BLaER1 (cell line): ENCODE measurements around the gene ZNF136.

Experiments used
- H3K27ac ChIP-seq: shearing (Covaris generic); formaldehyde crosslinking; 2 replicates; pipeline ENCODE4 v1.8.1; 2022
- H3K27me3 ChIP-seq: shearing (Covaris generic); formaldehyde crosslinking; 2 replicates; pipeline ENCODE4 v1.8.1; 2022
- H3K36me3 ChIP-seq: shearing (Covaris generic); formaldehyde crosslinking; 2 replicates; pipeline ENCODE4 v1.8.1; 2022
- H3K4me1 ChIP-seq: shearing (Covaris generic); formaldehyde crosslinking; 2 replicates; pipeline ENCODE4 v1.8.1; 2022
- H3K4me2 ChIP-seq: shearing (Covaris generic); formaldehyde crosslinking; 2 replicates; pipeline ENCODE4 v1.8.1; 2022
- H3K4me3 ChIP-seq: shearing (Covaris generic); formaldehyde crosslinking; 2 replicates; pipeline ENCODE4 v1.8.1; 2022
- H3K9ac ChIP-seq: shearing (Covaris generic); formaldehyde crosslinking; 2 replicates; pipeline ENCODE4 v1.8.1; 2022
- H3K9me3 ChIP-seq: shearing (Covaris generic); formaldehyde crosslinking; 2 replicates; pipeline ENCODE4 v1.8.1; 2022
- H4K20me1 ChIP-seq: shearing (Covaris generic); formaldehyde crosslinking; 2 replicates; pipeline ENCODE4 v1.8.1; 2022
- Cebpa-rat ChIP-seq: shearing (Covaris generic); IDR thresholded peaks from 2 replicates; pipeline ENCODE4 v1.8.1; 2022

Gene ZNF136

DNA sequence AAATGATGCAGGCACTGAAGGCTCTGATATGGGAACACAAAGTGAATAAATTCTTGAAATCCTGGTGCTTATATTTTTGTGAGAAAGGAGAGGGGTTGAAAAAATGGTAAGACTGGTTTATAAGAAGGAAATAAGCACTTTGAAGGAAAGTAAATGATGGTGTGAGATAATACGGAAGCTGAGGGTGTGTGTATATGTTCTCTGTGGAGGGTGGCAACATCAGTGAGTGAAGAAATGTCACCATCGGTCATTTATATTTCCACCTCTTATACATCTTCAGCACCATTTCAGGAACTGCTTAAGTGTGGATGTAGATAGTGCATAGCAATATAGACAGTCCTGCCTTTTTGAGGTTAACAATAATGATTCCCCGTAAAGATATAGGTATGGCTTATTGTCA, 17.5 kb downstream of the ZNF136 start:
- Histone ChIP-seq H3K27me3 (no peaks in the 10 kb centered on the region), H3K36me3 (peaks cover 100% of the 10 kb centered on the region), H3K9me3 (peaks cover 100% of the 10 kb centered on the region), H3K4me1 (no peaks in the 10 kb centered on the region), H4K20me1 (no peaks in the 10 kb centered on the region; the same call in 1 of the 2 replicates), H3K9ac (no peak overlapping the region), H3K4me3 (peak overlapping the region; percentile 45; the same call in 1 of the 2 replicates), H3K27ac (no peak overlapping the region), H3K4me2 (no peak overlapping the region)
- TF ChIP-seq Cebpa-rat = no peak

- H3K4me2 ChIP-seq = no peak overlapping the region
- peaks cover 100% of the 10 kb centered on the region for H3K36me3 ChIP-seq
- H3K9me3 ChIP-seq = peaks cover 100% of the 10 kb centered on the region
Observed at GRCh38 chr19:12187625-12188024, 24.7 kb downstream of the ZNF136 start.

DNA sequence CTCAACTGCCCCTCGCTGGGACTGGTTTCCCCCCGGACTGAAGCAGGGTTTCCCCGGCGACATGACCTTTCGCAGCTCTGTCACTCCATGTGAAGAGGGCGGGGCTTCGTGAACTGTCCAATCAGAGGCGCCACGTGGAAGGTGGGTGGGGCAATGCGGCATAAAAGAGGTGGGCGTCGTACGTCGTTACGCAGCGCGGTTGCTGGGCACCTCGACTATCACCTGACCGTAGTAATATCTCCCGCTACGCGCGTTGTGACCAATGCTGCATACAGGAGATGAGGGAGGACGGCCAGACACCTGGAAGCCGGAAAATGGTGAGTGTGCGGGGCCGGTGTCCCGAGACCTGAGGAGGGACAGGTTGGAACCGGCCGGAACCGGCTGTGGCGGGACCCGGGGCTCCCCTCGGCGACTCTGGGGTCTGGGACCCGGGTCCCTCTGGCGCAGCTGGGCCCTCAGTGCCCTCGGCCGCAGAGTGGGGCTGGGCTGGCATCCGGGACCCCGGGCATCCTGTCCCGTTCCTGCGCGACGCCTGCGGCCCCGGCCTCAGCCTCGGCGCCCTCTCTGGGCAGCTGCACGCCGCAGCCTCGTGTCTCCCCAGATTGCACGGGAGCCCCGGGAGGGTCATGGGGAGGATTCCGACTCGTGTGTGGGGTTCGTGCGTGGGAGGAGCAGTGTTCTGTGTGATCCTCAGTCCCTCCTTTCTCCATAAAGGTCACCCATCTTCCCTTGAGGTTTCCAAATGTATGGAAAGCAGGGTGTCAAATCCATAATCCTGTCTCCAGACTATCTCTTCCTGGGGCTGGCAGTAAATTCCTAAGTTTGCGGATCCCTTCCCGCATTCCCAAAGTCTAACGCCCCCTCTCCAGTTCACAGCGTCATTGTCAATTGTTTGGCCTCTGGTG, 32.2 kb downstream of the ZNF136 start:
- peak overlapping the region; percentile 28; the same call in 1 of the 2 replicates for H3K4me3 ChIP-seq
- H3K27me3 ChIP-seq = no peaks in the 10 kb centered on the region
- H3K9me3 ChIP-seq = peaks cover 100% of the 10 kb centered on the region
- H3K36me3 ChIP-seq = peaks cover 90% of the 10 kb centered on the region
- no peaks in the 10 kb centered on the region for H3K4me1 ChIP-seq
- H3K27ac ChIP-seq = no peak overlapping the region
- no peak overlapping the region for H3K9ac ChIP-seq
- no peak overlapping the region for H3K4me2 ChIP-seq
- no peak for TF ChIP-seq Cebpa-rat
- H4K20me1 ChIP-seq = no peaks in the 10 kb centered on the region

More at GRCh38 chr19:12187625-12188024, 24.7 kb downstream of the ZNF136 start:
- Histone ChIP-seq H4K20me1 (no peaks in the 10 kb centered on the region), H3K4me3 (peak overlapping the region; percentile 31; the same call in 1 of the 2 replicates), H3K9ac (no peak overlapping the region), H3K27me3 (no peaks in the 10 kb centered on the region), H3K4me1 (no peaks in the 10 kb centered on the region), H3K27ac (no peak overlapping the region)
- no peak for TF ChIP-seq Cebpa-rat

DNA sequence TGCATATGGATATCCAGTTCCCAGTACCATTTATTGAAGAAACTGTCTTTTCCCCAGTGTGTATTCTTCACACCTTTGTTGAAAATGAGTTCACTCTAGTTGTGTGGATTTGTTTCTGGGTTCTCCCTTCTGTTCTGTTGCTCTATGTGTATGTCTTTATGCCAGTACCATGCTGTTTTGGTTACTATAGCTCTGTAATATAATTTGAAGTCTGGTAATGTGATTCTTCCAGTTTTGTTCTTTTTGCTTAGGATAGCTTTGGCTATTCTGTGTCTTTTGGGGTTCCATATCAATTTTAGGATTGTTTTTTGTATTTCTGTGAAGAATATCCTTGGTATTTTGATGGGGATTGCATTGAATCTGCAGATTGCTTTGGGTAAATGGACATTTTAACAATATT, 35.2 kb downstream of the ZNF136 start:
- Histone ChIP-seq H3K4me2 (no peak overlapping the region), H4K20me1 (no peaks in the 10 kb centered on the region), H3K4me3 (no peak overlapping the region; the same call in 1 of the 2 replicates), H3K9me3 (peaks cover 100% of the 10 kb centered on the region), H3K27ac (no peak overlapping the region), H3K4me1 (no peaks in the 10 kb centered on the region), H3K9ac (no peak overlapping the region), H3K36me3 (peaks cover 80% of the 10 kb centered on the region), H3K27me3 (no peaks in the 10 kb centered on the region)
- no peak for TF ChIP-seq Cebpa-rat

DNA sequence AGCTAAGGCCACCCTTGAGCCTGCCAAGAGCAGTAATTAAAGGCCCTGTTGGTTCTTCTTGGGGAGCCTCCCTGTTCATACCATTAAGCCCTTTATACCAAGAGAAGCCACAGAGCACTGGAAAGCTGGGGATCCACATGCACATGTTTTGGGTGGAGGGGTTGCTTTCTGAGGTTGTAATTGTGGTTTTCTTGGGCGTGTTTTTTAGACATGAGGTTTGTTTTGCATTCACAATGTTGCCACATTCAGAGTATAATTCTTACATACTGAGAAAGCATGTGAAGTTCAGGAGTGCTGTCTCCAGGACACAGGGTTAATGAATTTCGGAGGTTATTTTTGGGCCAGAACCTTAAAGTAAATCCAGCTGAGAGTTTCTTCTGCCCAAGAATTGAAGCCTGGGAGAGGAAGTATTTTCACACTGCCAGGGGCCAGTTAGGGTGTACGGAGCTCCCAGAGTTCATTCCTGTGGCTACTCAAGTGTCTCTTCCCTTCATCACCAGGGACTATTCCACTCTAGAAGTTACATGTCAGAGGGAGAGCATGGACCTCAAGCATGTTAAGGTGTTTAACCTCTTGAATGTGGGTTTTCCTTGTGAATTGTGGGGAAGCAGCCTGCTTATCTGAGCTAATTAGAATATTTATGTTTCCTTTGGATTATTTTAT, 37.0 kb downstream of the ZNF136 start:
- no peaks in the 10 kb centered on the region for H3K27me3 ChIP-seq
- no peak overlapping the region for H3K4me3 ChIP-seq
- H4K20me1 ChIP-seq = no peaks in the 10 kb centered on the region
- H3K27ac ChIP-seq = no peak overlapping the region
- no peaks in the 10 kb centered on the region for H3K4me1 ChIP-seq
- peaks cover 100% of the 10 kb centered on the region for H3K9me3 ChIP-seq
- no peak for TF ChIP-seq Cebpa-rat
- H3K9ac ChIP-seq = no peak overlapping the region
- H3K4me2 ChIP-seq = no peak overlapping the region
- peaks cover 79% of the 10 kb centered on the region for H3K36me3 ChIP-seq

DNA sequence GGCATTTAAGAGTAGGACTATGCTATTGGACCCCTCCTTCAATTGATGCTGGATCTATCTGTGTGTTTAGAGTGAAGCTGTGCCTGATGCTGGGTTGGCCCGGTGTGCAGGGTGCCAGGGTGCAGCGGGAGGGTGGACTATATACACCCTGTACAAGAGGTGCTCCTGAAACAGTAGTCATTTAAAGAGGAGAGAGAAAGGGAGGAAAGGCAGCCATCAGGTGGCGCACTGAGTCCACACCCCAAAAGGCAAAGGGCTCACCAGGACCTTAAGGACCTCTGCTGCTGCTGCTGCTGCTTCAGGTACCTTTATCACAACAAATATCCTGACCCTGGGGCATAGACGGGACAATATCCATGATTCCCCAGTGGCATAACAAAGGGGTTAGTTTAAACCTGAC, 39.4 kb downstream of the ZNF136 start:
- H3K9ac ChIP-seq = no peak overlapping the region
- H3K27me3 ChIP-seq = no peaks in the 10 kb centered on the region
- H3K9me3 ChIP-seq = peaks cover 100% of the 10 kb centered on the region
- no peak overlapping the region for H3K27ac ChIP-seq
- H3K4me1 ChIP-seq = no peaks in the 10 kb centered on the region
- H4K20me1 ChIP-seq = no peaks in the 10 kb centered on the region
- peaks cover 76% of the 10 kb centered on the region for H3K36me3 ChIP-seq
- no peak for TF ChIP-seq Cebpa-rat
- no peak overlapping the region for H3K4me3 ChIP-seq
- H3K4me2 ChIP-seq = no peak overlapping the region

- no peaks in the 10 kb centered on the region for H3K27me3 ChIP-seq
- H3K9ac ChIP-seq = no peak overlapping the region
- no peak overlapping the region for H3K27ac ChIP-seq
- peaks cover 100% of the 10 kb centered on the region for H3K9me3 ChIP-seq
- no peaks in the 10 kb centered on the region for H4K20me1 ChIP-seq
- no peak for TF ChIP-seq Cebpa-rat
- no peaks in the 10 kb centered on the region for H3K4me1 ChIP-seq
- H3K4me3 ChIP-seq = no peak overlapping the region
- H3K4me2 ChIP-seq = no peak overlapping the region
- peaks cover 81% of the 10 kb centered on the region for H3K36me3 ChIP-seq
Observed at GRCh38 chr19:12205296-12205695, 42.4 kb downstream of the ZNF136 start.

DNA sequence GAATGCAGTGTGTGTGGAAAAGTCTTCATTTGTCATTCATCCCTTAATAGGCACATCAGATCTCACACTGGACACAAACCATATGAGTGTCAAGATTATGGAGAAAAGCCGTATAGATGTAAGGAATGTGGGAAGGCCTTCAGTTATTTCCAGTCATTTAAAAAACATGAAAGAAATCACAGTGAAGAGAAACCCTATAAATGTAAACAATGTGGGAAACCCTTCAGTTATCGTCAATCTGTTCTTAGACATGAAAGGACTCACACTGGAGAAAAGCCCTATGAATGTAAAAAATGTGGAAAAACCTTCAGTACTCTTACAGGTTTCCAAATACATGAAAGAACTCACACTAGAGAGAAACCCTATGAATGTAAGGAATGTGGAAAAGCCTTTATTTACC, 45.3 kb downstream of the ZNF136 start:
- peaks cover 100% of the 10 kb centered on the region for H3K9me3 ChIP-seq
- H3K4me2 ChIP-seq = no peak overlapping the region
- peaks cover 75% of the 10 kb centered on the region for H3K36me3 ChIP-seq
- H3K9ac ChIP-seq = no peak overlapping the region
- H3K4me1 ChIP-seq = no peaks in the 10 kb centered on the region
- TF ChIP-seq Cebpa-rat = no peak
- H3K27ac ChIP-seq = no peak overlapping the region
- H3K27me3 ChIP-seq = no peaks in the 10 kb centered on the region
- H3K4me3 ChIP-seq = peak overlapping the region; percentile 32; the same call in 1 of the 2 replicates
- no peaks in the 10 kb centered on the region for H4K20me1 ChIP-seq

DNA sequence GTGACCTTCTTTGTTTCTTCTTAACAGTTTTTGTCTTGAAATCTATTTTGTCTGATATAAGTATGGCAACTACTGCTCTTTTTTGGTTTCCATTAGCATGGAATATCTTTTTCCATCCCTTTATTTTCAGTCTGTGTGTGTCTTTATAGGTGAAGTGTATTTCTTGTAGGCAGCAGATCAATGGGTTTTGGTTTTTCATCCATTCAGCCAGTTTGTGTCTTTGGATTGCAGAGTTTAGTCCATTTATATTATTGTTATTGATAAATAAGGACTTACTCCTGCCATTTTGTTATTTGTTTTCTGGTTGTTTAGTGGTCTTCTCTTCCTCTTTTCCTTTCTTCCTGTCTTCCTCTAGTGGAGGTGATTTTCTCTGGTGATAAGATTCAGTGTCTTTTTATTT, 54.4 kb downstream of the ZNF136 start:
- H4K20me1 ChIP-seq = no peaks in the 10 kb centered on the region
- H3K27me3 ChIP-seq = no peaks in the 10 kb centered on the region
- no peak overlapping the region for H3K9ac ChIP-seq
- H3K4me3 ChIP-seq = no peak overlapping the region
- H3K4me2 ChIP-seq = no peak overlapping the region
- no peak for TF ChIP-seq Cebpa-rat
- H3K36me3 ChIP-seq = peaks cover 75% of the 10 kb centered on the region
- no peaks in the 10 kb centered on the region for H3K4me1 ChIP-seq
- H3K9me3 ChIP-seq = peaks cover 98% of the 10 kb centered on the region
- no peak overlapping the region for H3K27ac ChIP-seq
